H1 (cell line): ENCODE data around the gene ADCY1. TPM values are rescaled to one million over a fixed set of nuclear protein-coding genes. Genes with fewer than 3 reads are reported as not detected.

ENCODE experiments used
- CTCF ChIA-PET: fragments of 300-600 bp; sonication (Branson Sonifier 250); formaldehyde crosslinking; loops from one replicate; lab custom pipeline; 2021; ENCODE audit not compliant: partially characterized antibody; lab: Charles Lee
- POLR2A ChIA-PET: fragments of 300-600 bp; sonication (Branson Sonifier 250); formaldehyde crosslinking; loops from one replicate; lab custom pipeline; 2021; ENCODE audit warnings: inconsistent platforms; ENCODE audit not compliant: partially characterized antibody; lab: Charles Lee
- DNase-seq, 2 experiments: peaks; one replicate each; pipeline versions ENCODE4 v3.0.0 to v3.0.0-alpha.2; 2010 to 2022; ENCODE audit warnings: low spot score in 2 of 2, low read depth in 1 of 2, mixed read lengths in 1 of 2
- FAIRE-seq: peaks from 2 replicates; lab custom pipeline; 2011; peaks lifted over from hg19 to GRCh38; lab: Jason Lieb, UNC
- H2AFZ ChIP-seq: 2 replicates; pipeline ENCODE4 v1.8.1; 2012; ENCODE audit warnings: low read length, inconsistent platforms
- H2AK5ac ChIP-seq: 2 replicates; pipeline ENCODE4 v1.6.1; 2013; ENCODE audit warnings: low read depth, low read length
- H2BK120ac ChIP-seq: replicated peaks from 2 replicates; pipeline ENCODE3; 2013; ENCODE audit warnings: low read depth, low read length, inconsistent platforms
- H2BK12ac ChIP-seq: 2 replicates; pipeline ENCODE4 v1.6.1; 2013; ENCODE audit warnings: low read depth, low read length
- H2BK15ac ChIP-seq: 2 replicates; pipeline ENCODE4 v1.6.1; 2013; ENCODE audit warnings: low read length
- H2BK20ac ChIP-seq: 2 replicates; pipeline ENCODE4 v1.6.1; 2013; ENCODE audit warnings: low read length
- H2BK5ac ChIP-seq: 2 replicates; pipeline ENCODE4 v1.6.1; 2013; ENCODE audit warnings: low read depth, low read length
- H3K14ac ChIP-seq: 2 replicates; pipeline ENCODE4 v1.6.1; 2013; ENCODE audit warnings: inconsistent platforms; ENCODE audit not compliant: insufficient read length
- H3K18ac ChIP-seq: 2 replicates; pipeline ENCODE4 v1.6.1; 2013; ENCODE audit warnings: low read length; ENCODE audit errors: extremely low read depth
- H3K23ac ChIP-seq: 2 replicates; pipeline ENCODE4 v1.6.1; 2013; ENCODE audit warnings: inconsistent platforms; ENCODE audit not compliant: insufficient read length
- H3K23me2 ChIP-seq: 2 replicates; pipeline ENCODE4 v1.6.1; 2013; ENCODE audit warnings: low read depth, low read length
- H3K27ac ChIP-seq: 2 replicates; pipeline ENCODE4 v1.6.1; 2011; ENCODE audit warnings: low read depth, low read length, inconsistent platforms
- H3K27me3 ChIP-seq, 4 experiments: replicated peaks in 1 of 4; 1 replicate in 1 of 4; 2 replicates in 3 of 4; pipeline versions ENCODE4 v1.6.1 to v1.8.1; 2011 to 2013; ENCODE audit warnings: low read length in 3 of 4, mild to moderate bottlenecking in 3 of 4, inconsistent platforms in 2 of 4, mixed read lengths in 2 of 4, moderate library complexity in 1 of 4; ENCODE audit not compliant: control insufficient read depth in 3 of 4, insufficient read depth in 3 of 4; ENCODE audit errors: extremely low read depth in 1 of 4
- H3K36me3 ChIP-seq, 4 experiments: 2 replicates each; pipeline versions ENCODE4 v1.6.1 to v1.8.1; 2011 to 2013; ENCODE audit warnings: mild to moderate bottlenecking in 4 of 4, low read length in 3 of 4, moderate library complexity in 2 of 4, control low read depth in 1 of 4, inconsistent platforms in 1 of 4; ENCODE audit not compliant: insufficient read depth in 4 of 4, control insufficient read depth in 2 of 4
- H3K4ac ChIP-seq: replicated peaks from 2 replicates; pipeline ENCODE3; 2013; ENCODE audit warnings: low read length, low read depth, mixed read lengths, inconsistent platforms; ENCODE audit not compliant: insufficient read length
- H3K4me1 ChIP-seq, 4 experiments: replicated peaks in 1 of 4; 1 replicate in 1 of 4; 2 replicates in 3 of 4; pipeline versions ENCODE4 v1.6.1 to v1.8.1; 2011 to 2013; ENCODE audit warnings: low read length in 3 of 4, inconsistent platforms in 2 of 4, mixed read lengths in 1 of 4; ENCODE audit not compliant: insufficient read depth in 4 of 4, control insufficient read depth in 3 of 4
- H3K4me2 ChIP-seq, 2 experiments: 2 replicates each; pipeline versions ENCODE4 v1.6.1 to v1.8.1; 2011 to 2013; ENCODE audit warnings: low read depth in 2 of 2, low read length in 2 of 2, control low read depth in 1 of 2, inconsistent platforms in 1 of 2, mild to moderate bottlenecking in 1 of 2; ENCODE audit not compliant: insufficient read depth in 1 of 2
- H3K4me3 ChIP-seq, 4 experiments: fragments of 200-600, 300-600 bp in 1 of 4; sonication (generic), shearing (Covaris generic), sonication (Bioruptor Twin) in 1 of 4; 2 replicates each; pipeline versions ENCODE4 v1.5.1 to v1.8.1; 2011 to 2016; ENCODE audit warnings: low read length in 4 of 4, low read depth in 3 of 4, control low read depth in 2 of 4, inconsistent platforms in 2 of 4, mild to moderate bottlenecking in 2 of 4, mixed read lengths in 1 of 4, moderate library complexity in 1 of 4; ENCODE audit not compliant: insufficient read depth in 2 of 4; ENCODE audit errors: extremely low read depth in 1 of 4
- H3K56ac ChIP-seq: replicated peaks from 2 replicates; pipeline ENCODE3; 2013; ENCODE audit warnings: low read depth, mild to moderate bottlenecking, mixed read lengths, low read length, inconsistent platforms; ENCODE audit not compliant: insufficient read length
- H3K79me1 ChIP-seq: 2 replicates; pipeline ENCODE4 v1.6.1; 2013; ENCODE audit warnings: low read depth, low read length, control low read depth
- H3K79me2 ChIP-seq, 2 experiments: 2 replicates each; pipeline versions ENCODE4 v1.6.1 to v1.8.1; 2012 to 2013; ENCODE audit warnings: low read length in 2 of 2, mild to moderate bottlenecking in 2 of 2, inconsistent platforms in 1 of 2; ENCODE audit not compliant: insufficient read depth in 2 of 2, control insufficient read depth in 1 of 2
- H3K9ac ChIP-seq, 4 experiments: replicated peaks in 1 of 4; 1 replicate in 1 of 4; 2 replicates in 3 of 4; pipeline versions ENCODE4 v1.6.1 to v1.8.1; 2011 to 2013; ENCODE audit warnings: low read depth in 3 of 4, low read length in 3 of 4, control low read depth in 2 of 4, mild to moderate bottlenecking in 2 of 4, moderate library complexity in 2 of 4, inconsistent platforms in 1 of 4; ENCODE audit errors: extremely low read depth in 1 of 4
- H3K9me3 ChIP-seq, 2 experiments: 2 replicates each; pipeline versions ENCODE4 v1.6.1 to v1.8.1; 2012 to 2013; ENCODE audit warnings: mild to moderate bottlenecking in 2 of 2, moderate library complexity in 2 of 2, control low read depth in 1 of 2, inconsistent platforms in 1 of 2, low read depth in 1 of 2, low read length in 1 of 2, mixed read lengths in 1 of 2; ENCODE audit not compliant: insufficient read depth in 2 of 2
- H4K20me1 ChIP-seq, 2 experiments: replicated peaks in 1 of 2; 2 replicates each; pipeline versions ENCODE3 to v1.8.1; 2011 to 2013; ENCODE audit warnings: inconsistent platforms in 2 of 2, low read length in 2 of 2, mild to moderate bottlenecking in 1 of 2; ENCODE audit not compliant: insufficient read depth in 2 of 2, control insufficient read depth in 1 of 2
- H4K5ac ChIP-seq: 2 replicates; pipeline ENCODE4 v1.6.1; 2013; ENCODE audit warnings: low read length, low read depth, mixed read lengths, inconsistent platforms; ENCODE audit not compliant: insufficient read length
- H4K8ac ChIP-seq: 2 replicates; pipeline ENCODE4 v1.8.0; 2013; ENCODE audit warnings: mild to moderate bottlenecking, moderate library complexity, low read length, inconsistent platforms; ENCODE audit not compliant: insufficient read depth; ENCODE audit errors: extremely low read depth
- H4K91ac ChIP-seq: replicated peaks from 2 replicates; pipeline ENCODE3; 2013; ENCODE audit warnings: low read length, mixed read lengths, inconsistent platforms; ENCODE audit not compliant: insufficient read length
- CREB1 ChIP-seq: IDR thresholded peaks from 2 replicates; pipeline ENCODE4 v1.6.1; 2012; ENCODE audit warnings: inconsistent platforms
- KDM5A ChIP-seq: fragments of 200-600 bp; IDR thresholded peaks from 2 replicates; pipeline ENCODE4 v1.7.1; 2012; ENCODE audit warnings: mild to moderate bottlenecking, low read length, inconsistent platforms, mixed read lengths
- MAFK ChIP-seq: IDR thresholded peaks from 2 replicates; pipeline ENCODE4 v1.6.1; 2012; ENCODE audit warnings: low read depth, mild to moderate bottlenecking, improper control_type of control experiment, low read length
- RAD21 ChIP-seq, 2 experiments: IDR thresholded peaks in 1 of 2; conservative IDR thresholded peaks in 1 of 2; 2 replicates each; pipeline ENCODE4 v1.6.1; 2011; ENCODE audit warnings: low read depth in 2 of 2, low read length in 2 of 2, improper control_type of control experiment in 1 of 2, inconsistent platforms in 1 of 2, mild to moderate bottlenecking in 1 of 2, moderate library complexity in 1 of 2
- TAF7 ChIP-seq: optimal IDR thresholded peaks from 2 replicates; pipeline ENCODE3; 2011; ENCODE audit warnings: low read depth, mild to moderate bottlenecking, inconsistent platforms, low read length, moderate library complexity, borderline replicate concordance
- WGBS, 2 experiments: shearing (Covaris generic) in 1 of 2; methylation state at CpG; one replicate each; pipeline versions ENCODE4 v1.1.6 to v1.1.7; 2013 to 2015; ENCODE audit warnings: low lambda C conversion rate in 2 of 2, mixed read lengths in 2 of 2, inconsistent platforms in 1 of 2, low coverage in 1 of 2, missing lambda C conversion rate in 1 of 2; ENCODE audit not compliant: insufficient replicate concordance in 2 of 2, insufficient coverage in 1 of 2, insufficient read length in 1 of 2; ENCODE audit errors: extremely low coverage in 1 of 2, missing lambda C conversion rate in 1 of 2; 5-methylcytosine and 5-hydroxymethylcytosine counted together
- polyA plus RNA-seq, 7 experiments: library from polyadenylated mRNA; depleted of rRNA in 3 of 7; stranded (reverse) in 5 of 7; unstranded in 2 of 7; fragments of >200 nt in 5 of 7; fragments of 200-250 nt in 2 of 7; gene quantifications; 1 replicate in 5 of 7; 2 replicates in 1 of 7; 4 replicates in 1 of 7; pipeline versions ENCODE4 v1.2.1 to v1.2.3, GENCODE V29; 2011 to 2013; ENCODE audit warnings: missing spikeins in 2 of 7, mixed read lengths in 2 of 7
- total RNA-seq: library from RNA; stranded (reverse); fragmentation: NEBNext Ultra II Directional; extraction: Animal tissue kit (Norgen Biotek cat#: 25700); gene quantifications from 2 replicates; pipeline ENCODE4 v1.2.1, GENCODE V29; 2021

The ADCY1 gene
- total and polyA plus RNA-seq, 2 of the 8 experiments (the other 6 are each of a cell fraction or from before 2014, with no cell fraction given): 7.9 to 26.9 TPM

GRCh38 chr7:45704683-45705016 lies 130.5 kb downstream of the ADCY1 start:
- no peak overlapping the region for H3K4ac ChIP-seq
- H2BK20ac ChIP-seq: no peak overlapping the region
- H3K23me2 ChIP-seq: no peaks in the 10 kb centered on the region
- no peaks in the 10 kb centered on the region for H3K79me1 ChIP-seq
- CTCF ChIA-PET: interaction anchor here (0.7 to 0.9 kb wide), 2 partner anchors 19 to 160 kb away, joined by 3 read pairs; no protein-coding TSS in a partner anchor
- no peak overlapping the region for H3K4me2 ChIP-seq
- H2AK5ac ChIP-seq: no peak overlapping the region
- H2BK15ac ChIP-seq: no peak overlapping the region
- no peak overlapping the region for H2BK12ac ChIP-seq
- H3K9me3 ChIP-seq: no peaks in the 10 kb centered on the region
- no peak overlapping the region for H4K5ac ChIP-seq
- FAIRE-seq: no peak
- H3K36me3 ChIP-seq: peaks cover 0 to 8% (median 3%) of the 10 kb centered on the region in 4 experiments; a peak in 2 of 8 replicates
- H3K23ac ChIP-seq: no peak overlapping the region
- TF ChIP-seq RAD21 (IDR thresholded peaks at IDR 0.05 in 1 of 2, conservative IDR thresholded peaks at IDR 0.05 in 1 of 2; ENCODE audit: low read depth in 2 of 2, low read length in 2 of 2) (no peak), TAF7 (no peak), MAFK (no peak), KDM5A (no peak), CREB1 (no peak)
- no peak overlapping the region for H3K18ac ChIP-seq
- H2AFZ ChIP-seq: no peak overlapping the region
- H3K14ac ChIP-seq: no peak overlapping the region
- H2BK120ac ChIP-seq: no peak overlapping the region
- no peaks in the 10 kb centered on the region; a peak in 1 of 7 replicates for H3K4me1 ChIP-seq
- 100% methylated on average over 1 of the region's 3 CpGs; no CpG with 5 or more reads in 1 of the 2 experiments for WGBS, 2 experiments
- H3K9ac ChIP-seq: no peak overlapping the region
- H3K4me3 ChIP-seq: no peak overlapping the region
- no peak overlapping the region for H2BK5ac ChIP-seq
- H4K20me1 ChIP-seq: peaks cover 0 to 2% of the 10 kb centered on the region in 2 experiments
- POLR2A ChIA-PET: no interaction called here
- no peak overlapping the region for H3K56ac ChIP-seq
- H4K91ac ChIP-seq: no peak overlapping the region
- H3K27ac ChIP-seq: no peak overlapping the region
- H3K27me3 ChIP-seq: no peaks in the 10 kb centered on the region
- H3K79me2 ChIP-seq: no peaks in the 10 kb centered on the region
- H4K8ac ChIP-seq: no peak overlapping the region
- no peak for DNase-seq
